Activated B cell treated with CpG ODN at 0.5 μM for 24 hours (primary cell): ENCODE data around the gene LILRB2. TPM values are rescaled to one million over a fixed set of nuclear protein-coding genes. Genes with fewer than 3 reads are reported as not detected.

ENCODE experiments used
- ATAC-seq: fragments of 200-7000 bp; cut with Tn5 transposase; one replicate; pipeline ENCODE4 v1.10.0; 2021; ENCODE audit warnings: low read depth, mild to moderate bottlenecking, moderate library complexity
- CTCF ChIA-PET: fragments of 350-600 bp; sonication (Branson Sonifier 250); formaldehyde crosslinking; loops from one replicate; lab custom pipeline; 2021; ENCODE audit warnings: antibody characterized with exemption; lab: Charles Lee
- POLR2A ChIA-PET: fragments of 350-600 bp; sonication (Branson Sonifier 250); formaldehyde crosslinking; loops from one replicate; lab custom pipeline; 2021; ENCODE audit warnings: antibody characterized with exemption; lab: Charles Lee
- DNase-seq: peaks from one replicate; pipeline ENCODE4 v3.0.0; 2022
- H3K27ac Mint-ChIP-seq: one replicate; pipeline ENCODE4 v1.8.0; 2020; ENCODE audit warnings: mixed read lengths
- H3K27me3 Mint-ChIP-seq: one replicate; pipeline ENCODE4 v1.8.0; 2021; ENCODE audit warnings: mixed read lengths
- H3K36me3 Mint-ChIP-seq: one replicate; pipeline ENCODE4 v1.8.0; 2021; ENCODE audit warnings: low read depth, mixed read lengths
- H3K4me1 Mint-ChIP-seq: one replicate; pipeline ENCODE4 v1.8.0; 2021; ENCODE audit warnings: mixed read lengths
- H3K4me3 Mint-ChIP-seq: one replicate; pipeline ENCODE4 v1.8.0; 2020; ENCODE audit warnings: mild to moderate bottlenecking, mixed read lengths
- H3K9me3 Mint-ChIP-seq: one replicate; pipeline ENCODE4 v1.8.0; 2020; ENCODE audit warnings: mixed read lengths
- CTCF ChIP-seq: fragments of 200-600 bp; IDR thresholded peaks from one replicate; pipeline ENCODE4 v1.8.0; 2022; ENCODE audit warnings: antibody characterized with exemption, mild to moderate bottlenecking
- intact Hi-C: fragments of 100-400 bp; cut with micrococcal nuclease; formaldehyde crosslinking; loops from one replicate; pipeline ENCODE4 v1.15.1; 2024
- total RNA-seq: library from RNA; stranded (reverse); gene quantifications from 2 replicates; pipeline ENCODE4 v1.2.3, GENCODE V29; 2022

The LILRB2 gene
- total RNA-seq, 1 donor from 2014 or later: 7.9 TPM

- H3K27me3 Mint-ChIP-seq: peaks cover 19% of the 10 kb centered on the region
- H3K9me3 Mint-ChIP-seq: no peaks in the 10 kb centered on the region
- intact Hi-C loops: no loop called here
- H3K4me3 Mint-ChIP-seq: peak within 1 kb of the TSS; percentile 52
- POLR2A ChIA-PET: interaction anchor here (0.6 to 1.2 kb wide), 4 partner anchors 22 to 305 kb away, joined by 3 to 5 read pairs (median 3); no protein-coding TSS in a partner anchor
- CTCF ChIA-PET: interaction anchor here (1.3 kb wide), 2 partner anchors 42 to 47 kb away, joined by 4 read pairs; no protein-coding TSS in a partner anchor
- no peaks in the 10 kb centered on the region for H3K36me3 Mint-ChIP-seq
- peak; percentile 90 for ATAC-seq
- peaks cover 24% of the 10 kb centered on the region for H3K4me1 Mint-ChIP-seq
- DNase-seq: no peak
- H3K27ac Mint-ChIP-seq: no peak within 1 kb of the TSS
- no peak for TF ChIP-seq CTCF
Observed at GRCh38 chr19:54312436-54313377, 31.8 kb upstream of the LILRB2 start, which contains the start of gene LILRA5. Gene LILRA5 (minus strand): TSS chr19:54313166. CDS start chr19:54313019, 147 bp downstream.

DNA sequence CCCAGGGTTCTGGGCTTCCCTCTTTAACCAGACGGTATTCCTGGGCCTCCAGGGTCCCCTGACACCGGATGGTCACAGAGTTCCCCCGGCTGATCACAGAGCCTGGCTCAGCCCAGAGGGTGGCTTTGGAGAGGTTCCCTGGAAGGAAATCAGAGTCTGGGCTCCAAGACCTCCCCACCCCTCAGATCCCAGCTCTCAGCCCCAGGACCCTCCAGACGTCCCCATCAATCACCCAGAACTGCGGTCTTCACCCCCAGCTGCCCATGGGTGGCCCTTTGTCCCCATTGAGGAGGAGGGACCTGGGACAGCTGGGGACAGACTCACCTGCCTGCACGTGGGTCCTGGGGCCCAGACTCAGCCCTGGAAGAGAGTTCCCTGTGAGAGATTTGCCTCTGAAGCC lies 31.1 kb upstream of the LILRB2 start:
- Mint-ChIP-seq H3K27me3 (peaks cover 25% of the 10 kb centered on the region), H3K36me3 (no peaks in the 10 kb centered on the region), H3K4me3 (no peak overlapping the region), H3K4me1 (peaks cover 17% of the 10 kb centered on the region), H3K27ac (no peak overlapping the region), H3K9me3 (no peaks in the 10 kb centered on the region)
- intact Hi-C loops: no loop called here
- POLR2A ChIA-PET: interaction anchor here (0.7 to 1.2 kb wide), 2 partner anchors 22 to 34 kb away, joined by 3 read pairs; no protein-coding TSS in a partner anchor
- no peak for TF ChIP-seq CTCF
- no peak for ATAC-seq
- CTCF ChIA-PET: interaction anchor here (1.3 kb wide), 2 partner anchors 43 to 46 kb away, joined by 4 read pairs; no protein-coding TSS in a partner anchor
- DNase-seq: no peak

GRCh38 chr19:54311486-54311885 lies 30.6 kb upstream of the LILRB2 start:
- Mint-ChIP-seq H3K4me3 (no peak overlapping the region), H3K27me3 (peaks cover 29% of the 10 kb centered on the region), H3K9me3 (no peaks in the 10 kb centered on the region), H3K36me3 (no peaks in the 10 kb centered on the region), H3K27ac (no peak overlapping the region), H3K4me1 (peaks cover 14% of the 10 kb centered on the region)
- intact Hi-C loops: no loop called here
- TF ChIP-seq CTCF: no peak
- DNase-seq (no peak), ATAC-seq (no peak)
- ChIA-PET POLR2A (no interaction called here), CTCF (no interaction called here)

DNA sequence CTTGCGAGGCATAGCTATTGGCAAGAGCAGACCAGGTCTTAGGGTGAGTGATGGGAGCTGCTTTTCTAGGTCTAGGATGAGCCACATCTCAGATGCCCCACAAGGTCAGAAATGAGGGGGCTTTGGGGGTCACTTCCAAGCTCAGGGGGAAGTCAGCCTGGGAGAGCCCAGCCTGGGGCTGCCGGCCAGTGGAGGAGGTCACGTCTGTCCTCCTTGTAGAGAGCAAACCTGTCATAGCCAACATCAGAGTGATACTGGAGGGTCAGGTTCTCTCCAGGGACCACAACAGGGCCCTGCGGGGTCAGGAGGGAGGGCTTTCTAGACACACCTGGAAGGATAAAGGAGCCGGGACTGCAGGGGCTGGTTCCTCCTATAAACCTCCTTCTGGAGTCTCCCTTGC lies 29.6 kb upstream of the LILRB2 start:
- no peak overlapping the region for H3K4me3 Mint-ChIP-seq
- ChIA-PET CTCF (no interaction called here), POLR2A (no interaction called here)
- H3K9me3 Mint-ChIP-seq: no peaks in the 10 kb centered on the region
- no peak for TF ChIP-seq CTCF
- DNase-seq (no peak), ATAC-seq (no peak)
- H3K27ac Mint-ChIP-seq: no peak overlapping the region
- peaks cover 35% of the 10 kb centered on the region for H3K27me3 Mint-ChIP-seq
- H3K4me1 Mint-ChIP-seq: peaks cover 13% of the 10 kb centered on the region
- intact Hi-C loops: no loop called here
- no peaks in the 10 kb centered on the region for H3K36me3 Mint-ChIP-seq

DNA sequence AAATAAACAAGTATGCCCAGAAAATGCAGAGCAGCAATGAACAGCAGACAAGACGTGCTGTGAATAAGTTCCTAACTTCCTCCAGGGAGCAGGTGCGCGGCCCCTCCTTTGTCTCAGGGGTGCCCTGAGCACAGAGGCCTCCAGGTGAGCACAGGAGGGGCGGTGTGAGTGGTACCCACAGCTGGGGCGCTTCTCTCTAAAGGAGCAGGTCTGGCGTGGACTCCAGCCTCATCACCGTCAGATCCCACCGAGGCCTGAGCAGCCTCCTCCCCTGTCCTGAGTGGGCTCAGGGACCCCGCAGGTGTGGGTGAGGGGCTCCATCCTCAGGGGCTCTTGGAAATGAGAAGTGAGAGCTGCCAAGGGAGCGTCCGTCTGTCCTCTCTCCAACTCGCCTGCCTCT lies 28.9 kb upstream of the LILRB2 start:
- no peak for TF ChIP-seq CTCF
- intact Hi-C loops: no loop called here
- POLR2A ChIA-PET: no interaction called here

More for the DNA sequence above, 28.9 kb upstream of the LILRB2 start:
- Mint-ChIP-seq H3K27me3 (peaks cover 40% of the 10 kb centered on the region), H3K4me3 (no peak overlapping the region), H3K4me1 (peaks cover 13% of the 10 kb centered on the region), H3K27ac (no peak overlapping the region), H3K36me3 (no peaks in the 10 kb centered on the region), H3K9me3 (no peaks in the 10 kb centered on the region)
- ATAC-seq (no peak), DNase-seq (no peak)
- CTCF ChIA-PET: no interaction called here
